Muscle layer of colon (tissue), 2 donors: ENCODE results near the gene GINS2.

Experiments used
- H3K27ac ChIP-seq: one replicate; pipeline ENCODE4 v1.7.0; 2013; ENCODE audit warnings: low read depth, mild to moderate bottlenecking, low read length, moderate library complexity
- H3K27me3 ChIP-seq, 2 donors: one replicate each; pipeline ENCODE4 v1.7.0; 2013; ENCODE audit warnings: low read length in 2 of 2, mild to moderate bottlenecking in 2 of 2; ENCODE audit not compliant: insufficient read depth in 2 of 2, control insufficient read depth in 1 of 2
- H3K36me3 ChIP-seq: one replicate; pipeline ENCODE4 v1.7.0; 2013; ENCODE audit warnings: mild to moderate bottlenecking, low read length; ENCODE audit not compliant: insufficient read depth
- H3K4me1 ChIP-seq: one replicate; pipeline ENCODE4 v1.7.0; 2013; ENCODE audit warnings: mild to moderate bottlenecking, low read length; ENCODE audit not compliant: insufficient read depth
- H3K4me3 ChIP-seq, 2 donors: one replicate each; pipeline ENCODE4 v1.7.0; 2013; ENCODE audit warnings: low read length in 2 of 2, low read depth in 1 of 2, mild to moderate bottlenecking in 1 of 2, moderate library complexity in 1 of 2
- H3K9ac ChIP-seq: one replicate; pipeline ENCODE4 v1.7.0; 2013; ENCODE audit warnings: low read length
- H3K9me3 ChIP-seq: one replicate; pipeline ENCODE4 v1.7.0; 2013; ENCODE audit warnings: mild to moderate bottlenecking, low read length
- donor health status: abdominal sarcoma.
- donor health status: Adenocarcinoma of cecum.

GINS2 gene

DNA sequence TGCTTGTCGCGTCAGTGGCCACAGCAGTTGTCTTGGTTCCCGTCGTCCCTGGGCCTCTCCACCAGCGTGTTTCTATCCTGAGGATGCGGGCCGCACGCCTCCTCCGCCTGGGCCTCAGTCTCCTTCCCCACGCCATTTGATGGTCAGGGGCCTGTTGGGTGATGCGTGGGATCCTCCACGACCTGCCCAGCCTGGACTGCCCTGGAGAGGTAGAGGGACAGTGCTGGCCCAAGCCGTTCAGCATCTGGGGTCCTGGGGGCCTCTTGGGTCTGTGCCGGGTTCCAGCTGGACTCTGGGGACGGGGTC, 55.4 kb downstream of the GINS2 start:
- H3K36me3 ChIP-seq = no peaks in the 10 kb centered on the region
- no peak overlapping the region for H3K9ac ChIP-seq
- no peak overlapping the region for H3K4me3 ChIP-seq
- no peaks in the 10 kb centered on the region for H3K27me3 ChIP-seq
- H3K27ac ChIP-seq = no peak overlapping the region
- H3K9me3 ChIP-seq = no peaks in the 10 kb centered on the region
- peaks cover 13% of the 10 kb centered on the region for H3K4me1 ChIP-seq

DNA sequence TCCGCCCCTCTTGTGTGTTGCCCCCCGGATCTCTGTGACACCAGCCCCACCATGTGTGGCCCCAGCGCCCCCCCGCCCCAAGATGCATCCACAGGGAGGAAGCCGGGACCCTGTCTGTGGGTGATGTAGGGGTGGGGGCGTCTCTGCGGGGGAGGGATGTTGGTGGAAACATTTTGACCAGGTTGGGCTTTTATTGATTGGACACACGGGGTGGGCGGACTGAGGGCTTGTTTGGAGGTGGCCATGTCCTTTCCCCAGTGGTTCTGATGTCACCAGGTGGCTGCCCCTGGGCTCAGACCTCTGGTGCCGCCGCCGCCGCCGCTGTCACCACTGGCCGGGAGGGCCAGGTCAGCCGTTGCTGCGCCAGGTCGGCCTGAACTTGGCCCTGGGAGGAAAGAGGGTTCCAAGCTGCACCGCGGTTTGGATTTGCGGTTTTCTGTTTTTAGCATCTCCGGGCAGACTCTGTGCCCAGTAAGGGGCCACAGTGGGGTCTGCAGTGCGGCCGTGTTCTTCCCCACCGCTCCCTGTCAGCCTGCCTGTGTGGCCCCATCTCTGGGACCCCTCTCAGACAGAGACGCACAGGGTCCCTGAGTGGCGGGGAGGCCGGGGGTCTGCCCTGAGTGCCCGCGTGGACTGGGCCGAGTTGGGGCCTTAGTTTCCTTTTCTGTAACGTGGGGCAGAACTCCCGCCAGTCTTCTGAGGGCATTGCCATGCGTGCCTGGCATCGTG, 55.9 kb downstream of the GINS2 start:
- Histone ChIP-seq H3K27ac (no peak overlapping the region), H3K4me1 (peaks cover 18% of the 10 kb centered on the region), H3K27me3 (no peaks in the 10 kb centered on the region), H3K36me3 (no peaks in the 10 kb centered on the region), H3K4me3 (no peak overlapping the region), H3K9ac (no peak overlapping the region), H3K9me3 (no peaks in the 10 kb centered on the region)

DNA sequence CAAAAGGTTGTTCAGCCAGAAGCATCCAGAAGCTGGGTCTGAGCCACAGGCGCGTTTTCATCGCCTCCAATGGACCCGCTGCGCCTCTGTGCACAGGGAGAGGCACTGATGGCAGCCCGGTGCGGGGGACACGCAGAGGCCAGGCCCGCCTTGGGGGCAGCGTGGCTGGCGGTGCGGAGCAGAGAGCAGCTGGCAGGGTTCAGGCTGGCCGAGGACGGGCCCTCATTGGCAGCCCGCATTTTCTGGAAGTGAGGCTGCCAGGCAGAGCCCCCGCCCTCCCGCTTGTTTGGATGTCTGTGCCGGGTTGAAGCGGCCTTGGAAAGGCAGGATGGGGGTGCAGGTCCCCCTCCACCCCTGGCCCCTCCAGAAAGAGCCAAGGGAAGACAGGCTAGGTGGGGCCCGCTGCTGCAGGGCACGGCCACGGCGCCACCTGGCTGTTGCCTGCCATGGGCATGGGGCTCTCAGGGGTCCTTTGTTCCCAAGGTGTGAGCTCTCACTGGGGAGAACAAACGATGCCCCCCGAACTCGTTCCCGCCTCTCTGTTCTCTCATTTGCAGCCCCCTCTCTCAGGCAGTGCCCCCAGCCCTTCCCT, 56.9 kb downstream of the GINS2 start:
- no peaks in the 10 kb centered on the region for H3K9me3 ChIP-seq
- no peaks in the 10 kb centered on the region for H3K27me3 ChIP-seq
- H3K4me1 ChIP-seq = peaks cover 26% of the 10 kb centered on the region
- no peak overlapping the region for H3K9ac ChIP-seq
- H3K27ac ChIP-seq = no peak overlapping the region
- no peak overlapping the region for H3K4me3 ChIP-seq
- H3K36me3 ChIP-seq = no peaks in the 10 kb centered on the region

DNA sequence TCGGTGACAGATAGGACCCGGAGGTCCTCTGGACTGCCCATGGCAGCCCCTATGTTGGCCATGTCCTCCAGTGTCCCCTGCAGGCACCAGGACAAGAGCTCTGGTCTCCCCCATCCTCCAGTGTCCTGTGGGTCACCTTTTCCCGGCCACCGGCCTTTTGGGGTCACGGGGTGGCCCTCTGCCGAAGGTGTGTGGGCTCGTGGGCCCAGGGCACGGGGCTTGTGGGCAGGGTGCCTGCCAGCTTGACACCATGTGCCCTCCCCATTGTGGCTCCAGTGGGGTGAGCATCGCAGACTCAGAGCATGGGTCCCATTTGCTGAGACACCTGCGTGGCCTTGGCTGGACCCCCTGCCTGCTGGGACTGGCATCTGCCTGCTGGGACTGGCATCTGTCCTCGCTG, 57.5 kb downstream of the GINS2 start:
- Histone ChIP-seq H3K4me3 (no peak overlapping the region), H3K4me1 (peaks cover 31% of the 10 kb centered on the region), H3K36me3 (no peaks in the 10 kb centered on the region), H3K9ac (no peak overlapping the region), H3K27ac (no peak overlapping the region), H3K27me3 (no peaks in the 10 kb centered on the region), H3K9me3 (no peaks in the 10 kb centered on the region)

DNA sequence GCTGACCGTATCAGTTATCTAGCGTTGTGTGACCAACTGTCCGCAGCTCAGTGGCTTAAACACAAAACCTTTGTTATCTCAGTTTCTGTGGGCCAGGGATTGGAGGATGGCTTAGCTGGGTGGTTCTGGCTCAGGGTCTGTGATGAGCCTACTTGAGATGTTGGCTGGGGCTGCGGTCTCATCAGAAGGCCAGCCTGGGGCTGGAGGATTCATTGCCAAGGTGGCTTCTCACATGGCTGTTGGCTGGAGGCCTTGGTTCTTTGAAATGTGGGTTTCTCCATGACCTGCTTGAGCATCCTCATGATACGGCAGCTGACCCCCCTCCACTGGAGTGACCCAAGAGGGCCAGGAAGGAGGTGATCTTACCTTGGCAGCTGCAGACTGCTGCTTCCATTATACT, 58.9 kb downstream of the GINS2 start:
- Histone ChIP-seq H3K4me1 (peaks cover 40% of the 10 kb centered on the region), H3K9ac (no peak overlapping the region), H3K36me3 (no peaks in the 10 kb centered on the region), H3K4me3 (no peak overlapping the region), H3K27me3 (no peaks in the 10 kb centered on the region), H3K9me3 (no peaks in the 10 kb centered on the region), H3K27ac (no peak overlapping the region)

DNA sequence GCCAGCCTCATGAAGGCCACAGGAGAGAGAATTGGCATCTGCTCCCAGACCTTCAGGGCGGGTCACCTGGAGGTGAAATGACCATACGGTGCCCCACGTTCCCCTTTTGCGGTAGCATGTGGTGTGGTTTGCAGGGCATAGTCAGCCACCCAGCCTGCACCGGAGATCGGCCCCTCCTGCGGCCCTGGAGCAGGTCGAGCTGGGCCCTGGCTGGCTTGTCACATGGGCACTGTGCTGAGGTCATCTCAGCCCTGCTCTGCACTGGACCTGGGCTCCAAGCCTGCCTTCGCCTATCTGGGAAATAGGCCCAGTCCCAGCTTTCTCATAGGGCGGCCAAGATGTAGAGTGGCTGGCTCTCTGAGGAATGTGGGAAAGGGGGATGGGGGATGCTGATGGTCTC, 59.4 kb downstream of the GINS2 start:
- H3K27ac ChIP-seq = no peak overlapping the region

DNA sequence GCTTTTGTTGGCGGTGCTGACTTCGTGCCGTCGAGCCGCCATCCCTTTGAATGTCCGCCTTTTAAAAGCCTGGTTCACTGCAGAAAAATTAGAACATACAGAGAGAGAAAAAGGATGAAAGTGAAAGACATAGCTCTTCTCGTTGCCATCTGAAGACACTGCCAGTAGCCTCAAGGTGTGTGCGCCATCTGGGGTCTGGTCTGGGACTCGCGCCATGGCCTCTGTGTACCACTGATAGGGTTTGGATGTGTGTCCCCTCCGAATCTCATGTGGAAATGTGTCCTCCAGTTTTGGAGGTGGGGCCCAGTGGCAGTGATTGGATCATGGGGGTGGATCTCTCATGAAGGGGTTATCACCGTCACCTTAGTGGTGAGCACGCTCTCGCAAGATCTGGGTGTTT, 60.1 kb downstream of the GINS2 start:
- Histone ChIP-seq H3K27ac (no peak overlapping the region), H3K36me3 (no peaks in the 10 kb centered on the region), H3K9ac (no peak overlapping the region), H3K4me1 (peaks cover 40% of the 10 kb centered on the region), H3K9me3 (no peaks in the 10 kb centered on the region), H3K4me3 (no peak overlapping the region), H3K27me3 (no peaks in the 10 kb centered on the region)

More for the DNA sequence above, 59.4 kb downstream of the GINS2 start:
- H3K9me3 ChIP-seq = no peaks in the 10 kb centered on the region
- H3K9ac ChIP-seq = no peak overlapping the region
- H3K4me1 ChIP-seq = peaks cover 40% of the 10 kb centered on the region
- no peak overlapping the region for H3K4me3 ChIP-seq
- no peaks in the 10 kb centered on the region for H3K27me3 ChIP-seq
- no peaks in the 10 kb centered on the region for H3K36me3 ChIP-seq

DNA sequence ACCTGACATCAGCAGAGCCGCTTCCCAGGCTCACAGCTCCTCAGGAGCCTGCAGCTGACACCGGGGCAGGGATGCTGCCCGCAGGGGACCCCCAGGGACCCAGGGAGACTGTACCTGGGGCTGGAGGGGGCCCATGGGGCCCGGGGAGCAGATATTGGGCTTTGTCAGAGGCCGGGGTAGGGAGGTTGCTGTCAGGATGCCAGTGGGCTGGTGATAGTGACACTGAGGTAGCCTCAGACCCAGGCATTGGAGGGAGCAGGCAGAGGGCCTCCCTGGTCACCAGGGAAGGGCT, 60.5 kb downstream of the GINS2 start:
- peaks cover 40% of the 10 kb centered on the region for H3K4me1 ChIP-seq
- no peak overlapping the region for H3K9ac ChIP-seq
- H3K4me3 ChIP-seq = no peak overlapping the region

DNA sequence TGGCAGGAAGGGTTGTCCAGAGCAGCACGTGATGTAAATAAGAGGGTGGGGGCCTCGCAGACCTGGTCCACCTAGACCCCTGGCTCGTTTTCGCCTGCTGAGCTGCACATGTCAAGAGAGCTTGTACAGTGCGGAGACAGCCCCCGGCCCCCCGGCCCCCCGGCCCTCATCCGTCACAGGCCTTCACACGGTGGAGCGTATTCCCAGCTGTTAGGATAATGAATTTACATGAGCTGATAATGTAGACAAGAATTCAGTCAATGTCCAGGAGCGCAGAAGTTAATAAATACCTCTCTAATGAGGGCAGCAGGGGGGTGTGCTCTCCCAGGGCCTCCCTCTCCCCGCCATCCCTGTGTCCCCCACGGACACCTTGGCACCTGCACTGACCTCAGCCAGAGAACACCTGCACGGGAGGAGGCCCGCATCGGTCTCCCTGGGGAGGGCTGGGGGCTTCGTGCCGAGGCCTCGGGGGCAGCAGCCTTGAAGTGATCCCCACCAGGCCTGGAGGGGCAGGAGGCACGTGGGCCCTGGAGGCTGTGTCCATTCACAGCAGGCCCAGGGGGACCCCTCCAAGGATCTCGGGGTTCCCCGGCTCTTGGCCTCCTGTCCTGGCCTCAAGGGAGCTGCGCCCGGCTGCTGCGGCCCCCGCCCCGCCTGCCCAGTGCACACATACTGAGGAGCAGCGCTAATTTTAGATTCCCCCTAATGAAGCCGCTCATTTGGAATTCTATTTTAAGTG, 61.1 kb downstream of the GINS2 start:
- H3K4me1 ChIP-seq = peaks cover 40% of the 10 kb centered on the region
- H3K9ac ChIP-seq = no peak overlapping the region
- no peak overlapping the region for H3K27ac ChIP-seq
- no peaks in the 10 kb centered on the region for H3K36me3 ChIP-seq
- no peaks in the 10 kb centered on the region for H3K9me3 ChIP-seq
- H3K27me3 ChIP-seq = no peaks in the 10 kb centered on the region
- H3K4me3 ChIP-seq = no peak overlapping the region

More for the DNA sequence above, 60.5 kb downstream of the GINS2 start:
- H3K27me3 ChIP-seq = no peaks in the 10 kb centered on the region
- H3K27ac ChIP-seq = no peak overlapping the region
- H3K9me3 ChIP-seq = no peaks in the 10 kb centered on the region
- no peaks in the 10 kb centered on the region for H3K36me3 ChIP-seq

DNA sequence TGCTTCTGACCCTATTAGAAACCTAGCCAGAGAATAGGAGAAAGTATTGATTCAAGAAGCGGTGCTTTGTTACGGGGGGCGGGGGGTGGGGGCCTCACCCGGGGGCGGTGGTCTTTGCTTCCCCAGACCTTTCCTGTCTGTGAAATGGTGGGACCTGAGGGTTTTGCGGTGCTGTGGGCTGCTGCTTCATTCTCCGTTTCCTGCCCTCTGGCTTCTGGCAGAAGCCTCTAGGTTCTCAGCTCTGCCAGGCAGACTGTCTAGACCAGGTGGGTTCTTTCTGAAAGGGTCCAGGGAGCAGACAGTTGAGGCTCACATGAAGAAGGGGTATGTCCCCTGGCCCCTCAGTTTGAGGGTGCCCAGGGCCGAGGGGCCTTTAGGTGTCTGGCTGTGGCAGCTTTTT, 61.7 kb downstream of the GINS2 start:
- Histone ChIP-seq H3K36me3 (no peaks in the 10 kb centered on the region), H3K9ac (no peak overlapping the region), H3K27ac (no peak overlapping the region), H3K9me3 (no peaks in the 10 kb centered on the region), H3K4me3 (no peak overlapping the region), H3K27me3 (no peaks in the 10 kb centered on the region), H3K4me1 (peaks cover 41% of the 10 kb centered on the region)
